IMR-90 (cell line): ENCODE data around the gene CELA2B. TPM values are rescaled to one million over a fixed set of nuclear protein-coding genes. Genes with fewer than 3 reads are reported as not detected.

Source experiments
- ATAC-seq: fragments of 200-7000 bp; cut with Tn5 transposase; 2 replicates; pipeline ENCODE4 v1.9.1; 2020; ENCODE audit warnings: low read depth, mild to moderate bottlenecking, moderate library complexity
- BruUV-seq: library from RNA; stranded (reverse); fragments of 400-500 nt; replicated peaks from 2 replicates; lab custom pipeline; 2021; lab: Mats Ljungman, UMichigan
- CTCF ChIA-PET: fragments of 300-600 bp; formaldehyde crosslinking; extraction: SDS; loops from one replicate; lab custom pipeline; 2021; ENCODE audit warnings: antibody characterized with exemption; lab: Yijun Ruan, JAX
- POLR2A ChIA-PET: fragments of 300-600 bp; sonication (Branson Sonifier 250); formaldehyde crosslinking; loops from one replicate; lab custom pipeline; 2022; ENCODE audit warnings: antibody characterized with exemption; ENCODE audit not compliant: unreplicated experiment; lab: Charles Lee
- DNase-seq: peaks from one replicate; pipeline ENCODE4 v3.0.0; 2013
- H2AFZ ChIP-seq: replicated peaks from 2 replicates; pipeline ENCODE3; 2013; ENCODE audit warnings: low read length, mild to moderate bottlenecking; ENCODE audit not compliant: poor library complexity
- H2AK5ac ChIP-seq: 2 replicates; pipeline ENCODE4 v1.6.1; 2013; ENCODE audit warnings: low read depth, low read length, inconsistent platforms
- H2AK9ac ChIP-seq: replicated peaks from 2 replicates; pipeline ENCODE3; 2013; ENCODE audit warnings: mild to moderate bottlenecking, low read depth, low read length, moderate library complexity; ENCODE audit not compliant: poor library complexity
- H2BK120ac ChIP-seq: 2 replicates; pipeline ENCODE4 v1.6.1; 2013; ENCODE audit warnings: low read depth, low read length, inconsistent platforms
- H2BK15ac ChIP-seq: 3 replicates; pipeline ENCODE4 v1.6.1; 2013; ENCODE audit warnings: low read depth, low read length, inconsistent platforms
- H2BK20ac ChIP-seq: 2 replicates; pipeline ENCODE4 v1.6.1; 2013; ENCODE audit warnings: low read depth, mild to moderate bottlenecking, inconsistent platforms, low read length, moderate library complexity
- H2BK5ac ChIP-seq: 2 replicates; pipeline ENCODE4 v1.6.1; 2013; ENCODE audit warnings: mild to moderate bottlenecking, low read depth, low read length, inconsistent platforms; ENCODE audit not compliant: poor library complexity, severe bottlenecking
- H3K14ac ChIP-seq: replicated peaks from 2 replicates; pipeline ENCODE4 v1.6.1; 2013; ENCODE audit warnings: low read depth, low read length, inconsistent platforms
- H3K18ac ChIP-seq: 2 replicates; pipeline ENCODE4 v1.6.1; 2013; ENCODE audit warnings: low read depth, low read length, control low read depth
- H3K23ac ChIP-seq: 2 replicates; pipeline ENCODE4 v1.6.1; 2013; ENCODE audit warnings: low read depth, low read length, inconsistent platforms
- H3K27ac ChIP-seq: 2 replicates; pipeline ENCODE4 v1.5.1; 2013; ENCODE audit warnings: mild to moderate bottlenecking, control low read depth, low read length; ENCODE audit not compliant: insufficient read depth
- H3K27me3 ChIP-seq: 2 replicates; pipeline ENCODE4 v1.6.1; 2013; ENCODE audit warnings: low read length; ENCODE audit not compliant: control insufficient read depth, insufficient read depth
- H3K36me3 ChIP-seq: 2 replicates; pipeline ENCODE4 v1.6.1; 2013; ENCODE audit warnings: low read length, mixed read lengths; ENCODE audit not compliant: control insufficient read depth, insufficient read depth
- H3K4ac ChIP-seq: 2 replicates; pipeline ENCODE4 v1.6.1; 2013; ENCODE audit warnings: low read depth, low read length, inconsistent platforms
- H3K4me1 ChIP-seq: 2 replicates; pipeline ENCODE4 v1.6.1; 2013; ENCODE audit warnings: low read length, mixed read lengths; ENCODE audit not compliant: control insufficient read depth, insufficient read depth
- H3K4me2 ChIP-seq: 2 replicates; pipeline ENCODE4 v1.6.1; 2013; ENCODE audit warnings: low read depth, mild to moderate bottlenecking, control low read depth, low read length, moderate library complexity
- H3K4me3 ChIP-seq: 2 replicates; pipeline ENCODE4 v1.5.1; 2013; ENCODE audit warnings: low read depth, mild to moderate bottlenecking, control low read depth, low read length, moderate library complexity; ENCODE audit not compliant: insufficient read depth
- H3K56ac ChIP-seq: 2 replicates; pipeline ENCODE4 v1.6.1; 2013; ENCODE audit warnings: low read length, inconsistent platforms; ENCODE audit not compliant: insufficient read depth; ENCODE audit errors: extremely low read depth
- H3K79me1 ChIP-seq, 2 experiments: 2 replicates each; pipeline ENCODE4 v1.6.1; 2013; ENCODE audit warnings: low read length in 2 of 2, inconsistent platforms in 1 of 2, low read depth in 1 of 2
- H3K9ac ChIP-seq: 2 replicates; pipeline ENCODE4 v1.6.1; 2013; ENCODE audit warnings: low read depth, low read length, control low read depth
- H3K9me1 ChIP-seq: 2 replicates; pipeline ENCODE4 v1.6.1; 2013; ENCODE audit warnings: low read length, inconsistent platforms; ENCODE audit not compliant: insufficient read depth
- H3K9me3 ChIP-seq: 2 replicates; pipeline ENCODE4 v1.6.1; 2013; ENCODE audit warnings: low read length; ENCODE audit not compliant: control insufficient read depth, insufficient read depth
- H4K20me1 ChIP-seq: 2 replicates; pipeline ENCODE4 v1.6.1; 2013; ENCODE audit warnings: low read length, inconsistent platforms; ENCODE audit not compliant: insufficient read depth
- H4K5ac ChIP-seq: 2 replicates; pipeline ENCODE4 v1.6.1; 2013; ENCODE audit warnings: mild to moderate bottlenecking, low read depth, low read length, control low read depth
- H4K8ac ChIP-seq, 2 experiments: 2 replicates each; pipeline ENCODE4 v1.6.1; 2013; ENCODE audit warnings: low read depth in 2 of 2, low read length in 2 of 2, control low read depth in 1 of 2, inconsistent platforms in 1 of 2
- H4K91ac ChIP-seq: 2 replicates; pipeline ENCODE4 v1.6.1; 2013; ENCODE audit warnings: low read depth, low read length, inconsistent platforms; ENCODE audit not compliant: insufficient read depth
- BHLHE40 ChIP-seq: fragments of 150-350 bp; IDR thresholded peaks from 2 replicates; pipeline ENCODE4 v1.6.1; 2016; ENCODE audit warnings: mild to moderate bottlenecking, low read depth, low read length
- CEBPB ChIP-seq: IDR thresholded peaks from 2 replicates; pipeline ENCODE4 v1.6.1; 2012; ENCODE audit warnings: low read depth, low read length, improper control_type of control experiment
- CHD1 ChIP-seq: IDR thresholded peaks from 2 replicates; pipeline ENCODE4 v1.6.1; 2012; ENCODE audit warnings: low read depth, low read length, improper control_type of control experiment
- FOS ChIP-seq: fragments of 150-350 bp; IDR thresholded peaks from 2 replicates; pipeline ENCODE4 v1.6.1; 2016; ENCODE audit warnings: low read depth, low read length
- MXI1 ChIP-seq: IDR thresholded peaks from 2 replicates; pipeline ENCODE4 v1.6.1; 2012; ENCODE audit warnings: low read depth, mild to moderate bottlenecking, low read length, moderate library complexity, borderline replicate concordance
- POLR2A ChIP-seq: IDR thresholded peaks from 2 replicates; pipeline ENCODE4 v1.6.1; 2012; ENCODE audit warnings: mild to moderate bottlenecking, low read depth, low read length
- RFX5 ChIP-seq: IDR thresholded peaks from 2 replicates; pipeline ENCODE4 v1.8.0; 2012; ENCODE audit warnings: low read depth, mild to moderate bottlenecking, low read length, moderate library complexity
- SMC3 ChIP-seq: fragments of 150-350 bp; IDR thresholded peaks from 2 replicates; pipeline ENCODE4 v1.6.1; 2016; ENCODE audit warnings: low read depth, mild to moderate bottlenecking, antibody characterized with exemption, low read length, moderate library complexity
- WGBS, 2 experiments: methylation state at CpG; one replicate each; pipeline versions ENCODE4 v1.1.5 to v1.1.7; 2013; ENCODE audit warnings: missing lambda C conversion rate in 2 of 2; ENCODE audit not compliant: insufficient read length in 1 of 2; ENCODE audit errors: extremely low coverage in 2 of 2; 5-methylcytosine and 5-hydroxymethylcytosine counted together
- dilution Hi-C: fragments of 300-500 bp; cut with HindIII; formaldehyde crosslinking; loops from one replicate; pipeline ENCODE4 v1.14.3; 2018; ENCODE audit warnings: low sequenced_read_pairs; ENCODE audit not compliant: unreplicated experiment
- in situ Hi-C: fragments of 300-500 bp; cut with MboI; formaldehyde crosslinking; loops from 3 replicates; pipeline ENCODE4 v1.14.3; 2019; ENCODE audit warnings: low sequenced_read_pairs, inconsistent platforms, mixed read lengths
- intact Hi-C: fragments of 100-400 bp; cut with micrococcal nuclease; formaldehyde crosslinking; loops from 2 replicates; pipeline ENCODE4 v1.10.0; 2022
- polyA plus RNA-seq, 3 experiments: library from polyadenylated mRNA; depleted of rRNA; stranded (reverse); fragments of >200 nt; gene quantifications; 2 replicates each; pipeline ENCODE4 v1.2.3, GENCODE V29; 2012; ENCODE audit warnings: low replicate concordance in 1 of 3
- total RNA-seq: library from RNA; depleted of rRNA; stranded (reverse); fragments of >200 nt; gene quantifications from 2 replicates; pipeline ENCODE4 v1.2.3, GENCODE V29; 2012
- TF ChIP-seq, protein P1 (sequence below): conservative IDR thresholded peaks from 2 replicates; pipeline ENCODE4 v1.5.1; 2012; ENCODE audit warnings: mild to moderate bottlenecking, low read depth, low read length, improper control_type of control experiment

The CELA2B gene
- total and polyA plus RNA-seq, 2 of the 4 experiments (the other 2 are of a cell fraction): not detected

DNA sequence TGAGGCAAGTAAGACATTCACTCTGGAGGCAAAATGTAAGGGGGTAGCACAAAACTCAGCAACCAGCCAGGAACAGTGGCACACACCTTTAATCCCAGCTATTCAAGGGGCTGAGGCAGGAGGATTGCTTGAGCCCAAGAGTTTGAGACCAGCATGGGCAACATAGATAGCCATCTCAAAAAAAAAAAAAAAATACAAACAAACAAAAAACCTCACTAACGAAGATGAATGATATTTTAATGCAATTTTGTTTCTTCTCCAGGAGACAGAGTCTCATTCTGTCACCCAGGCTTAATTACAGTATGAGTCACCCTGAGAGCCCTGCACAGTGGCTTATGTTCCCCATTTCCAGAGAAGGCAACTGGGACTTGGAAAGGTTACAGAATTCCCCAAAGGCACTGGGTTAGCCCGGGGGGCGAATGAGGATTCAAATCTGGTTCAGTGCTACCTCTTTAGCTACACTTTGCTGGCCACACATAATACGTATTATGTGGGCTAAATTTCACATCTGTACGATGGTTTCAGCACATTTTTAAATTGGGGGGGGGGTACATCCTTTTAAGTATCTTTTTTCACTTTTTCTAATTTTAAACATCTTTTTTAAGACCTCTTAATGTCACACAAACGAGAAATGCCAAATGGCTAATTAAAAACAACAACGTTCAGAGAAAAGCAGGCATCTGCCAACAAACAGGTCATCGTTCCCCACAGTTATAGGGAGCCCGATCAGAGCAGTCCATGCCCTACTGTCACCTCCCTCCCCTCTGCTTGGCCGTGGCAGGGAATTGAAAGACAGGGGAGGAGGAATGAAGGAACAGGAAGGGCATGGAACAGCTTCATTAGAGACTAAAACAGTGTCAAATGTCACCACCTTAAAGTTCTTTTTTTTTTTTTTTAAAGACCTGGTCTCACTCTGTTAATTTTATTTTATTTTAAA lies 15.9 kb upstream of the CELA2B start:
- Histone ChIP-seq H3K27ac (no peak overlapping the region), H3K23ac (no peak overlapping the region), H2AFZ (no peak overlapping the region), H3K4me1 (no peaks in the 10 kb centered on the region; the same call in 1 of the 2 replicates), H4K8ac (no peak overlapping the region), H2BK5ac (no peak overlapping the region), H4K5ac (no peak overlapping the region), H3K79me1 (no peaks in the 10 kb centered on the region), H4K20me1 (no peaks in the 10 kb centered on the region), H3K56ac (no peak overlapping the region), H3K36me3 (no peaks in the 10 kb centered on the region), H2AK5ac (no peak overlapping the region), H2BK20ac (no peak overlapping the region), H4K91ac (no peak overlapping the region), H3K4ac (no peak overlapping the region), H3K18ac (no peak overlapping the region), H3K14ac (no peak overlapping the region), H3K9me3 (no peaks in the 10 kb centered on the region), H3K9me1 (no peaks in the 10 kb centered on the region), H2BK15ac (no peak overlapping the region), H2AK9ac (peak overlapping the region; percentile 78), H3K9ac (no peak overlapping the region), H3K27me3 (no peaks in the 10 kb centered on the region), H3K4me3 (no peak overlapping the region), H2BK120ac (no peak overlapping the region), H3K4me2 (no peak overlapping the region)
- dilution Hi-C loops (no loop called here), in situ Hi-C loops (no loop called here), intact Hi-C loops (no loop called here)
- no CpG with 5 or more reads among the region's 10 CpGs for WGBS, 2 experiments
- TF ChIP-seq, protein P1, sequence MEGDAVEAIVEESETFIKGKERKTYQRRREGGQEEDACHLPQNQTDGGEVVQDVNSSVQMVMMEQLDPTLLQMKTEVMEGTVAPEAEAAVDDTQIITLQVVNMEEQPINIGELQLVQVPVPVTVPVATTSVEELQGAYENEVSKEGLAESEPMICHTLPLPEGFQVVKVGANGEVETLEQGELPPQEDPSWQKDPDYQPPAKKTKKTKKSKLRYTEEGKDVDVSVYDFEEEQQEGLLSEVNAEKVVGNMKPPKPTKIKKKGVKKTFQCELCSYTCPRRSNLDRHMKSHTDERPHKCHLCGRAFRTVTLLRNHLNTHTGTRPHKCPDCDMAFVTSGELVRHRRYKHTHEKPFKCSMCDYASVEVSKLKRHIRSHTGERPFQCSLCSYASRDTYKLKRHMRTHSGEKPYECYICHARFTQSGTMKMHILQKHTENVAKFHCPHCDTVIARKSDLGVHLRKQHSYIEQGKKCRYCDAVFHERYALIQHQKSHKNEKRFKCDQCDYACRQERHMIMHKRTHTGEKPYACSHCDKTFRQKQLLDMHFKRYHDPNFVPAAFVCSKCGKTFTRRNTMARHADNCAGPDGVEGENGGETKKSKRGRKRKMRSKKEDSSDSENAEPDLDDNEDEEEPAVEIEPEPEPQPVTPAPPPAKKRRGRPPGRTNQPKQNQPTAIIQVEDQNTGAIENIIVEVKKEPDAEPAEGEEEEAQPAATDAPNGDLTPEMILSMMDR: no peak
- no peak for TF ChIP-seq FOS
- TF ChIP-seq CHD1: no peak
- no peak for TF ChIP-seq CEBPB
- TF ChIP-seq BHLHE40: no peak
- no peak for TF ChIP-seq RFX5
- TF ChIP-seq MXI1: no peak
- TF ChIP-seq SMC3: no peak
- TF ChIP-seq POLR2A: no peak
- ATAC-seq: no peak
- no TSS peak for BruUV-seq
- no peak for DNase-seq
- CTCF ChIA-PET: interaction anchor here (1.0 kb wide), 1 partner anchor 28 kb away, joined by 3 read pairs; no protein-coding TSS in a partner anchor
- POLR2A ChIA-PET: no interaction called here
